Measurements from ENCODE around the gene CELSR2.

Gene CELSR2

DNA sequence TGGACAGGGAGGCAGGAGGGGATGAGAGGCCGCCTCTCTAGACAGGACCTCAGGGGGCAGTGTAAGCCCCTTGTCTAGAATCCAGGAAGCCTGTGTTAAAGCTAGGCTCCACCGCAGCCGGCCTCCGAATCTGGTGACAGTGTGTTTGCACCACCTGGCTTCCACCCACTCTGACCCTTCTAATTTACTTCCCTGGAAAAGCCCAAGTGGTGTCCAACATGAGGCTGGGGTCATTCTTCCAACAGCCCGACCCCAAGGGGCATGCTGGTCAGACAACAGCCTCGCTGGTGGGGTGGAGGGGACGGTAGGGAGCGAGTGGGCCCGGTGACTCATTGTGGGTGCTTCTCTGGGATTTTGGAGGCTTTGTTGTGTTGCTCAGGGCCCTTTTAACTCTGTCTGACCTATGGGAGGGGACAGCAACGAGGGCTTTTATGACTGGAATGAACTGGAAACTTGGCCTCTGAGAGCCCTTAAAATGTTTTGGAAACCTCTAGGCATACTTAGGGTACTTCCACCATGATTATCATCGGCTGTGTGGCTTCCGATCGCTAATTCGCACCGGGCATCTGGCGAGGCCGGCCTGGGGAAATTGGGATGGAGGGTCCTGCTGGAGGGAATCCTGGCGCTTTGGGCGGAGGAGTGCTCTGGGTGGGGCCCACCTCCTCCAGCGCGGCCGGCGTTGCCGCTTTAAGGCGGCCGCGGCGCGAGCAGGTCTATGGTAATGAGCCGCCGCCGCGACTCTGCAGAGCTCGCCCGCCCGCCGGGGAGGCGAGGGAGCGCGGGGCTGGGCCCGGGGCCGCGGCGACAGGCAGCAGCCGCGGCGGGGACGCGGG, at the start of gene CELSR2:
Gene CELSR2, plus strand, starts transcription at position 743 of the 833 bp plus-strand sequence. CDS start 541 bp downstream, outside the sequence.
- H3K9me3 ChIP-seq (ENCODE audit: severe bottlenecking), result peaks cover 10% of the 10 kb centered on the region
- peak; percentile 83 for DNase-seq
- H3K4me3 ChIP-seq (ENCODE audit: low read depth, low read length), result peak within 1 kb of the TSS; percentile 42
- TF ChIP-seq CTCF (IDR thresholded peaks at IDR 0.05; ENCODE audit: low read depth, low read length), result 0 out of 2 replicates have a peak, but pooled peaks have one; percentile 23
- H3K27ac ChIP-seq, result no peak within 1 kb of the TSS
- H3K36me3 ChIP-seq, result peaks cover 34% of the 10 kb centered on the region
- no peaks in the 10 kb centered on the region for H3K27me3 ChIP-seq (ENCODE audit: insufficient read depth, low read depth, severe bottlenecking)

DNA sequence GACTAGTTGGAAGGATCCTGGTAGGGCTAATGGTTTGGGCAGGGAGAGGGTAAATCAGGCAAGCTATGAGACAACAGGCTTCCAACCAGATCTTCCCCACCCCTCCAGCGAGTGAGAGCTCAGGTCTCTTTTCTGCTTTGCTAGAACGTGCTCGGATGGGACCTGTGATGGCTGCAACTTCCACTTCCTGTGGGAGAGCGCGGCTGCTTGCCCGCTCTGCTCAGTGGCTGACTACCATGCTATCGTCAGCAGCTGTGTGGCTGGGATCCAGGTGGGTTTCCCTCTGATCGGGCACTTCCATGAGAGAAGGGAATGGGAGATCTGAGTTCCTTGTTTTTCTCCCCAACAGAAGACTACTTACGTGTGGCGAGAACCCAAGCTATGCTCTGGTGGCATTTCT, 49.6 kb upstream of the CELSR2 start:
- no peak for TF ChIP-seq CTCF (IDR thresholded peaks at IDR 0.05; ENCODE audit: low read depth, low read length)
- Histone ChIP-seq H3K4me3 (ENCODE audit: low read depth, low read length) (no peak overlapping the region), H3K27ac (no peak overlapping the region), H3K27me3 (ENCODE audit: insufficient read depth, low read depth, severe bottlenecking) (no peaks in the 10 kb centered on the region), H3K9me3 (ENCODE audit: severe bottlenecking) (no peaks in the 10 kb centered on the region), H3K36me3 (no peaks in the 10 kb centered on the region)
- no peak for DNase-seq

DNA sequence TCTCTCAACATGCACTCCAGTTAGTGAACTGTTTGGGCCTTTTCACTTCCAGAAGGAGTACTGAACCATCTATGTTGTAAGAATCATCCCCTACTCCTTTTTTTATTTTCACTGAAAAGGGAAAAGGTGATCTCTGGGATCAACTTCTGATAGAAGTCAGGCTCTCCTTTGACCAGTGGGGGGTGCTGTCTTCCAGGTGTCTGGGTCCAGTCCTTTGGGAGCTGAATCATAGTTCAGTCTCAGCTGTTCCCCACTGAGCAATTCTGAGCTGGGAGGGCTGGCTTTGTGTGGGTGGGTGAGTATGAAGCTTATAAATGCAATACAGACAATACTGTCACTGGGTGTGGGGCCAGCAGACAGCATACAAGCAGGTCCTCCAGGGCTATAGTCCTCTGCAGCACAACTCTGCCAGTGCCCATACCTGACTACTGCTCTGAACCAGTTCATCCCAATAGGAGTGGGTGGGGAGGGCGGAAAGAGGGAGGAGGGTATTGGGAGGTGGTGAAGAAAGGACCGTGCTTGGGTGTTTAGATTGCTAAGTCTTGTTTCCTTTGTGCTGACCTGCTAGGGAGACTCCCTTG, 48.1 kb upstream of the CELSR2 start:
- H3K9me3 ChIP-seq (ENCODE audit: severe bottlenecking), result no peaks in the 10 kb centered on the region
- H3K4me3 ChIP-seq (ENCODE audit: low read depth, low read length), result no peak overlapping the region
- H3K27ac ChIP-seq, result no peak overlapping the region
- H3K27me3 ChIP-seq (ENCODE audit: insufficient read depth, low read depth, severe bottlenecking), result no peaks in the 10 kb centered on the region
- TF ChIP-seq CTCF (IDR thresholded peaks at IDR 0.05; ENCODE audit: low read depth, low read length), result peak; percentile 78
- DNase-seq, result peak; percentile 76
- no peaks in the 10 kb centered on the region; the same call in 1 of the 2 replicates for H3K36me3 ChIP-seq

GRCh38 chr1:109204484-109204883, 44.9 kb upstream of the CELSR2 start:
- no peak overlapping the region for H3K27ac ChIP-seq
- no peak for DNase-seq
- H3K36me3 ChIP-seq, result peaks cover 7% of the 10 kb centered on the region
- no peaks in the 10 kb centered on the region for H3K9me3 ChIP-seq (ENCODE audit: severe bottlenecking)
- TF ChIP-seq CTCF (IDR thresholded peaks at IDR 0.05; ENCODE audit: low read depth, low read length), result no peak
- no peak overlapping the region for H3K4me3 ChIP-seq (ENCODE audit: low read depth, low read length)
- no peaks in the 10 kb centered on the region for H3K27me3 ChIP-seq (ENCODE audit: insufficient read depth, low read depth, severe bottlenecking)

DNA sequence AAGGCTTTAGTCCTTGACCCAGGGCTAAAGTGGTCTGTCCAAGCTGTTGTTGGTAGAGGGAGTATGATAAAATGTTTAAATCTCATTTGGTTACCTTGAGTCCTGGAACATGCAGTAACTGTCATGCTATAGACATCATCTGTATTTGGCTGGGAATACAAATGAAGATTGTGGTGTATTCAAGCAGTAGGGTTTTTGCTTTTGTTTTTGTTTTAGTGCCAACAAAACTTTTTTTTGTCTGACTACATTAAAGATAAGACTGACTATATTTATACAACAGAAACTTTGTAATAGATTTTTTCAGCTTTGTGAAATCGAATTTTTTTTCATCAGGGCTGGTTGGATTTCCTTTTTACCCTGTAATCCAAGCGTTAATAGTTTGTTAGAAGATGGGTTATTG, 43.0 kb upstream of the CELSR2 start:
- H3K36me3 ChIP-seq, result peaks cover 7% of the 10 kb centered on the region
- H3K27ac ChIP-seq, result no peak overlapping the region
- H3K9me3 ChIP-seq (ENCODE audit: severe bottlenecking), result no peaks in the 10 kb centered on the region
- H3K27me3 ChIP-seq (ENCODE audit: insufficient read depth, low read depth, severe bottlenecking), result no peaks in the 10 kb centered on the region
- no peak overlapping the region for H3K4me3 ChIP-seq (ENCODE audit: low read depth, low read length)
- TF ChIP-seq CTCF (IDR thresholded peaks at IDR 0.05; ENCODE audit: low read depth, low read length), result no peak
- DNase-seq, result no peak
